EL (cell line): ENCODE data around the gene GPATCH4.
A peak's percentile ranks its signal among the peaks of the same experiment; 100 is the strongest.
"Not testable (repeated sequence)": the region's sequence is repeated elsewhere in the genome, so short reads cannot be mapped to it uniquely, and the experiment has no call there.

Source experiments
- DNase-seq: peaks from one replicate; pipeline ENCODE4 v3.0.0-alpha.2; 2016

The GPATCH4 gene

DNA sequence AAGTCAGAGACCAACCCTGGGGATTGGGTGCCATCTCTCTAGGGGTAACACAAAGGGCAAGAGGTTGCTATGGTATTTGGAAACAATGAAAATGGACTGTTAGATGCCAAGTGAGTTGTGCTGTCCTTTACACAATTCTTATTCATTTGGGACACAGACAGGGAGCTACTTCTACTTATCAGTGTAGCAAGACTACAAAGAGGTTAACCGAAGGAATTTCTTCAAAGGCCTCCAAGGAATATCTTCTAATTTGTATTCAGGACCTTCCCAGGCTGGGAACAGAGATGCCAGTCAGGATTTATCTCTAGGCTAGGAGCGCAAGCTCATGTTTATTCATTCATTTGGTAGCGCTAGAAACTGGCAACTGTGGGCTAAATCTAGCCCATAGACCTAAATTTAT is 7.1 kb downstream of the GPATCH4 start:
- no peak for DNase-seq

DNA sequence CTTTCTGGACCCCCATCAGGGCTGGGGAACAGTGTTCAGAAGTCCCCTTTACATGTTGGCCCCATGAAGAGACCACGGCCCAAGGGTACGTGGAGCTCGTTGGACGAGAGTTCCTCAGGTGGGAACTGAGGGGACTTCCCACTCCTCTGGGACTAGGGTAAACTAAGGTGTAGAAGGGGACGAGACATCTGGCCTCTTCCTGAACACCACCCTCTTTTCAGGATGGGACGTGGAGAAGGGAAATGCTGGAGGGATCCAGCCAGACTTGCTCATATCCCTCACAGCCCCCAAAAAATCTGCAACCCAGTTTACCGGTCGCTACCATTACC is 7.7 kb downstream of the GPATCH4 start:
- no peak for DNase-seq

DNA sequence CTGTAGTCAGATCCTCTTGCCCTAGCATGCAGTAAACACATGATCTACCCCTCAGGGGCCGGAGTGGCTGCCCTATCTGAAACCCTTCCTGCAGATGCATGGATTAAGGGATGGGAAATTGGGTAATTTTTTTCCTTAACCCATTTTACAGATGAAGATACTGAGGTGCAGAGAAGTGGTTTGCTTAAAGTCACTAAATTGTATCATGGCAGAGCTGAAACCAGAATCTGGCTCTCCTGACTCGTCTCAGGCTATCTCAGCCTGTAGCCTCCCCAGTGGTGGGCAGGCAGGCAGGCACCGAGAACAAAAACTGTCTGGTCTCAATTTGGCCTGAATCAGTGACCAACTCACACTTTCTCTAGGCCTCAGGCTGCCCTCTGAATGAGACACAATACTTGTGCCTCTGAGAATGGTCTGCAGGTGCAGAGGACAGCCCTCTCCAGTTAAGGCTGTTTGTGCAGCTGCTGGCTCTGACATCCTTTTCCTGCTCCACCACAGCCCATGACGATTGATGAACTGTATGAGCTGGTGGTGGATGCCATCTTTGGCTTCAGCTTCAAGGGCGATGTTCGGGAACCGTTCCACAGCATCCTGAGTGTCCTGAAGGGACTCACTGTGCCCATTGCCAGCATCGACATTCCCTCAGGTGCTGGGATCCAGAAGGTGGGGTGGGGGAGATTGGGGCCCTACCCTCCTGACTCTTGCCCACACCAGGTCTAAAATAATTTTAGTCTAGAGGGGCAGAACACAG is 8.2 kb downstream of the GPATCH4 start:
- no peak for DNase-seq

DNA sequence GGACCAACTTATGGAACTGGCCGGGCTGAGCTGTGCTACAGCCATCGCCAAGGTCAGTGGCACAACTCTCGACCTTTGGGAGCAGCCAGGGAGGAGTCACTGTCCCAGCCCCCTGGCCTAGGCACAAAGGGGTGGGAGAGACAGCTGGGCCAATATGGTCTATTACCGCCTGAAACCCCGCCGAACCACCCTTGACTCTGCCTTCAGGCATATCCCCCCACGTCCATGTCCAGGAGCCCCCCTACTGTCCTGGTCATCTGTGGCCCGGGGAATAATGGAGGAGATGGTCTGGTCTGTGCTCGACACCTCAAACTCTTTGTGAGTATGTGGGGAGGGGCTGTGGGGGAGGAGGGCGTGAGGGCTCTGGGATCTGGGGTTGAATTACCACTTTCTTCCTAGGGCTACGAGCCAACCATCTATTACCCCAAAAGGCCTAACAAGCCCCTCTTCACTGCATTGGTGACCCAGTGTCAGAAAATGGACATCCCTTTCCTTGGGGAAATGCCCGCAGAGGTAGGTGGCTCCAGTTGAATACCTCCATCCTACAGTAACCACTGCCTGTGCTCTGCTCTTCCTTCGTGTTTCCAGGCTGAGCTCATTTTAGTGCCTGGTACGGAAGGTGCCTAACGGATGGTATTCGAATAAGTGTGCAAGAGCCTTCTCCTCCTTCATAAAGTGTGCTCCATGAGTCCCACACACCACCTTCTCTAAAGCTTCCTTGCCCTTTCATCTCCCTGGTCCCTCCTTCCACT is 8.9 kb downstream of the GPATCH4 start:
- DNase-seq = no peak

DNA sequence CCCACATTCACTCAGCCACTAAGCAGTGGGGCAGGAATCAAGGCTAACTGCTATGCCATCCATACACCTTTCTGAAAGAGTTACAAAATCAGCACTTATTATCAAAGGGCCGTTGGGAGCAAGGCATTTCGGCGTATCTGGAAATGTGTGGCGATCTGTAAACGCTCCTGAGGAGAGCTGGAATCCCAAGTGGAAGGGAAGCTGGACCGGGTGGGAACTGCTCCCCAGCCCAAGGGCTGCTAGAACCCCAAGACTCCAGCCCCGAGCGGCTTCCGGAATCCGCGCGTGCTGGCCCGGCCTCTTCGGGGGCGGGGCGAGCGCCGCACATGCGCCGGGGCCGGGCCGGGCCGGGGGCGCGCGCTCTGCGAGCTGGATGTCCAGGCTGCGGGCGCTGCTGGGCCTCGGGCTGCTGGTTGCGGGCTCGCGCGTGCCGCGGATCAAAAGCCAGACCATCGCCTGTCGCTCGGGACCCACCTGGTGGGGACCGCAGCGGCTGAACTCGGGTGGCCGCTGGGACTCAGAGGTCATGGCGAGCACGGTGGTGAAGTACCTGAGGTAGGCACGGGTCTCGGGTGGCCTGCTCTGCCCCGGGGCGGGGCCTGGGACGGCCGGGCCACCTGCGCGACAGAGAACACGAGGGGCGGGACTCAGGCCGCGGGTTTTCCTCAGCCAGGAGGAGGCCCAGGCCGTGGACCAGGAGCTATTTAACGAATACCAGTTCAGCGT is 9.7 kb downstream of the GPATCH4 start, which contains the start of gene NAXE:
NAXE (plus strand) TSS at position 345 of the 726 bp plus-strand sequence; CDS start at position 374, 29 bp downstream.
- peak; percentile 77 for DNase-seq

DNA sequence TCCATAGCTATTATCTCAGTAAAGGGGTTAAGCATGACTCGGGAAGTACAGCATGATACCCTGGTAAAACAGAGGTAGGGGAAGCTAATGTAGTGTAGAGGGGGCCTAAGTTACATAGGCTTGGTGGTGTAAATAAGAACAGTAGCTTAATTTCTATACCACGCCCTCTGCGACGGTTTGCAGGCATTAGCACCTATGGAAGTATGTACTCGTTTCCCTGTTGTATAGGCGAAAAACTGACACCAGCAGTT is 10.2 kb downstream of the GPATCH4 start:
- DNase-seq = no peak

DNA sequence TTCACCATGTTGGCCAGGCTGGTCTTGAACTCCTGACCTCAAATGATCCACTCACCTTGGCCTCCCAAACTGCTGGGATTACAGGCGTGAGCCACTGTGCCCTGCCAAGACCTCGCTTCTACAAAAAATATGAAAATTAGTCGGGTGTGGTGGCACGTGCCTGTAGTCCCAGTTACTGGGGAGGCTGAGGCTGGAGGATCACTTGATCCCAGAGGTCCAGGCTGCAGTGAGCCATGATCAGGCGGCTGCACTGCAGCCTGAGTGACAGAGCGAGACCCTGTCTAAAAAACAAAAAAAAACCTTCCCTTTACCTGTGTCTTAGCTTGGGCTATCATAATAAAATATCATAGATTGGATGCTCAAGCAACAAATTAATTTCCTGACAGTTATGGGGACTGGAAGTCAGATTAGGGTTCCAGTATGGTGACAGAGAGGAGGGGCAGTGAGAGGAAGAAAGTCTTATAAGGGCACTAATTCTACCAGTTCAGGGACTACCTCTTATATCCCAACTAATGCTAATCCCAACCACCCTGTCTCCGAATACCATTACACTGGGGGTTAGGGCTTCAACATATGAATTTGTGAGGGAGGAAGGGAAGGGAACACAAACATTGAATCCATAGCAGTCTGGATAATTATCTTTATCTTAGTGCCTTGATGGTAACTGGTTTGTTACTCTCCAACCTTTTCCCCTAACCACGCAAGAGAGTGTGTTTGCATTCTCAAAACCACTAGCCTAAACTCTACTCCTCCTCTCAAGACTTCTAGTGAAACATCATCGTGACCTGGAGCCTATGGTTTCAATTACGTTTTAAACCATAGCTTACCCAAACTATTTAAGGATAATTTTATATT is 10.7 kb downstream of the GPATCH4 start:
- no peak for DNase-seq

DNA sequence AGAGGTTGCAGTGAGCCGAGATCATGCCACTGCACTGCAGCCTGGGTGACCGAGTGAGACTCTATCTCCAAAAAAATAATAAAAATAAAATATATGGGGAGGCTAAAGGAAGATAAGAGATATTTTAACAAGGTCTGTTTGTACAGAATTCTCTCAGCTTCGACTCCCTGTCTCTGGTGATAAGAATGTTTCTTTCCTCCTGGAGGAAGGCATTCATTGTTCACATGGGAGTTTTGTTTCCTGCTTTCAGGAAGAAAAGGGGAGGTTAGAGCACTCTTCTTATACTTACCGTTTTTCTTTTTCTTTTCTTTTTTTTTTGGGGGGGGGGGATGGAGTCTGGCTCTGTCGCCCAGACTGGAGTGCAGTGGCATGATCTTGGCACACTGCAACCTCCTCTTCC is 11.7 kb downstream of the GPATCH4 start:
- no peak for DNase-seq

DNA sequence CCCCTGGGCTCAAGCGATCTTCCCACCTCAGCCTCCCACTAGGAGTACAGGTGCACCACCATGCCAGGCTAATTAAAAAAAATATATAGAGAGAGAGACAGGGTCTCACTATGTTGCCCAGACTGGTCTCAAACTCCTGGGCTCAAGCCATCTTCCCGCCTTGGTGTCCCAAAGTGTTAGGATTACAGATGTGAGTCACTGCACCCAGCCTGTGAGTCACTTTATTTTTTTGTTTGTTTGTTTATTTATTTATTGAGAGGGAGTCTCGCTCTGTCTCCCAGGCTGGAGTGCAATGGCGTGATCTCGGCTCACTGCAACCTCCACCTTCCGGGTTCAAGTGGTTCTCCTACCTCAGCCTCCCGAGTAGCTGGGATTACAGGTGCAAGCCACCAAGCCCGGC is 13.4 kb downstream of the GPATCH4 start:
- not testable (repeated sequence) for DNase-seq

DNA sequence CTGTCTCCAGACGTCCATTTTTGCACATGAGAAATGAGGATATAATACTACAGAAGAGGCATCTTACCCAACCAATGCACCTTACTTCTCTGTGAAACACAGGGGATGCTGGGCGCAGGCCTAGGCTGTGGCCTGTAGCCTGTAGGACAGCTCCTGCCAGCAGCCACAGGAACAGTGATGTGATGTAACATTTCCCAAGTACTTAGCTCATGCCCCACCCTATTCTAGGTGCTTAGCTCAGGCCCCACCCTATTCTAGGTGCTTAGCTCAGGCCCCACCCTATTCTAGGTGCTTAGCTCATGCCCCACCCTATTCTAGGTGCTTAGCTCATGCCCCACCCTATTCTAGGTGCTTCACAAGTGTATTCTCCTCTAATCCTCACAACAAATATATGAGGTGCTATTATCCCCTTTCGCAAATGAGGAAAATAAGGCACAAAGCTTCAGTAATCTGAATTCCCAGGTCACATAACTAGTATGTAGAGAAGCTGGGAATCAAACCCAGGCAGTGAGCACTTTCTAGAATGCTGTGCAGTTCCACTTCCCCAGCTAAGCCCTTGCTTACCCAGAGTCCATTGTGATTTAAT is 14.3 kb downstream of the GPATCH4 start:
- DNase-seq = no peak

DNA sequence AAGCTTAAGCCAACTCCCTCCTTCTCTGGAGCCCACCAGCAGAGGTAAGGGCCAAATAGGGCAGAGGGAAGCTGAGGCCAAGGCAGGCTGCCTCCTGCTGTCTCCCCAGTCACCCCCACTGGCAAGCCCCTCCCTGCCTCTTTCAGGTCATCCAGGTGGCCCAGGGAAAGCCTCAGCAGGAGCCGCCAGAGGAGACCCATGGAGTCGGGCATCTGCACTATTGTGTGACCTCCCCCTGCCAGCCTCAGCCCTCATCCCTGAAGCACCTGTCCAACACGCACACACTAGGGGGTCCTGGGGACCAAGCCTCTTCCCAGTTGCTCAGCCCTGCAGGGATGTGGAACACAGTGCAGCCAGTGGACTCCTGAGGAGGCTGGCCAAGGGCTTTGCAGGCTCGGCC is 15.0 kb downstream of the GPATCH4 start:
- no peak for DNase-seq

DNA sequence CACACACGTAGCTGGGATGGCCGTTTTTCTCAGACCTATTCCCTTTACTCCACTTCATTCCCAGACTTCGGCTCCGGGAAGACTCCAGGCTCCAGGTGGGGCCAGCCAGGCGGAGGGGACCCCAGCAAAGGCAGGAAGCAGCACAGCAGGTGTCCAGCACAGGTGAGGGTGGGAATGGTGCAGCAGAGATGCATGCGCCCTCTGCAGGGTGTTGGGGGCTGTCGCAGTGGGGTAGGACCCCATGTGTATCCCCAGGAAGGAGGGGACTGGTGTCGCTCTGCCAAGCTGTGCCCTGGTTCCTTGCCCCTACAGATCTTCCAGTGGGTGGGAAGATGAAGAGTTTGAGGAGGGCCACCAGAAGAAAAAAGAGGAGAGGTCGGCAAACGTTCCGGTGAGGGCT is 16.5 kb downstream of the GPATCH4 start:
- no peak for DNase-seq

DNA sequence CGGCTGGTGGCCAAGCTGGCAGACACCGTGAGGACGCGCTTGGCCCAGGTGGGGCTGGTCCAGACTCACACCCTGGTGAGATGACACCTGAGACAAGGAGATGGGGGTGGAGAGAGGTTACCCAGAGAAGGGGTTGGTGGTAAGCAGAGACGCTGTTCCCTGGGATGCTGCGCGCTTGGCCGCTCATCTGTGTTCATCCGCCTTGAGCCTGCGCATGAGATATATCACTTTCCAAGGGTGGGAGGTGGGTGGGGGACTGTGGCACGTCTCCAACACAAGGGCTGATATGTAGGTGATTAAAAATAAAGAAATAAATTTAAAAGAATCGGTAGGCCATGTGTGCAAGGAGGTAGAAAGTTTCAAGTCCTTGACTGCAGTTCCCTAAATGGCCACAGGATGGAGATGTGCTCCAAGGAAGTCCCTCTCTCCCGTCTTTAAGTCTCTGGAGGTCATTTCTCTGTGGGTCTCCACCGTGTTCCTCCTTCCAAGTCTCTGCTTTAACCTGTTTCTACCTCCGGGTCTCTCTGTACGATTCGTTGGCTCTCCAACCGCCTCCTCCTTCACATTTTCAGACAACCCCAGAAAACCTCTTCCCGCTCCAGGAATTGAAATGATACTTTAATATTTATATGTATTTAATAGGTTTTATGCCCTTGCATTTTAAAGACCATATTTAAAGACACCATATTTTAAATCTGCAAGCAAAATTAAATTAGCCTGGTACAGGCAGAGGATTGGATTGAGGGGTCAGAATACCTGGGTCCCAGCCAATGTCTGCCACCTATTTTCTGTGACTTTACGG is 17.3 kb downstream of the GPATCH4 start:
- DNase-seq = peak; percentile 79

DNA sequence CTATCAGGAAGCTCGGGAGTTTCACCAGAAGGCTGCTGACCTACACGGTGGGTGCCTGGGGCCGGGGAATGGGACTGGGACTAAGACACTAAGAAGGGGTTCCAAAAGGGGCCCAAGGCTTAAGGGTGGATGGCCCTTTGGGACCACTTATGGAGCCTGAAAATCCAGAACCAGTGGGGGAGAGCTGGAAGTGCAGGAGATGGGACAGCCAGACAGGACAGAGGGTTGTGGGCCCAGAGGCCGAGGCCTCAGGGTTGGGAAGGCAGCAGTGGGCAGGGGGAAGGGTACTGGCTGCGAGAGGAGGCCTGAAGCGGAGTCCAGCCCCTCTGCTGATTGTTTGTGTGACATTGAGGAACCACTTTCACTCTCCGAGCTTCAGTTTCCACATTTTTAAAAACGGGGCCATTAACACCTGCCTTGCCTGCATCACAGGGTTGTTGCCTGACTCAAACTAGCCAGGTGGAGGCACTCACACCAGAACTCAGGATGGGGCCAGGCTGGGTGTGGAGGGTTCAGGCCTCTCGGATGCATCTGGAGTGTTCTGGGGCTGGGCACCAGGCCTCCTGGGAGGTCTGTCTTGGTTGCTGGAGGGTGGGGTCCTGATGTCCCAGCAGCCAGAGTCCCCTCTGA is 18.8 kb downstream of the GPATCH4 start:
- DNase-seq = no peak

DNA sequence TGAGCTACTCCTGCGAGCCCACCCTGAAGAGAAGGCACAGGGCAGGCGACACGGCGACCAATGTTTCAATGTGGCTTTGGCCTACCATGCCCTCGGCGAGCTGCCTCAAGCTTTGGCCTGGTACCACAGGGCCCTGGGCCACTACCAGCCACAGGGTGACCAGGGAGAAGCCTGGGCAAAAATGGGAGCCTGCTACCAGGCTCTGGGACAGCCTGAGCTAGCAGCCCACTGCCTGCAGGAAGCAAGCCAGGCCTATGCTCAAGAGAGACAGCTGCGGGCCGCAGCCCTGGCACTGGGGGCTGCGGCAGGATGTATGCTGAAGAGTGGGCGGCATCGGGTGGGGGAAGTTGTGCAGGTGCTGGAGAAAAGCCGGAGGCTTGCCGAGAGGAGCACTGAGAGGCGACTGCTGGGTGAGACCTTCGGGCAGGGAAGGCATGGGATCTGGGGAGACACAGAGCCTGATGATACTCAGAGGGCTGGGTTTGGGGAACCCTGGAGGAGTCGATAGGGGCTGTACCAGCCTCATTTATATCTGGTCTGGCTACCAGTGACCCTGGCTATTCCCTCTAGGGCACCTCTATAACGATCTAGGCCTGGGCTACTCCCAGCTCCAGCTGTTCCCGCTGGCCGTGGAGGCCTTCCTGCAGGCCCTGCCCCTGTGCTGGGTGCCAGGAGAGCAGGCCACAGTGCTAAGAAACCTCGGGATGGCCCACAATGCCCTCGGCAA is 19.5 kb downstream of the GPATCH4 start:
- no peak for DNase-seq

DNA sequence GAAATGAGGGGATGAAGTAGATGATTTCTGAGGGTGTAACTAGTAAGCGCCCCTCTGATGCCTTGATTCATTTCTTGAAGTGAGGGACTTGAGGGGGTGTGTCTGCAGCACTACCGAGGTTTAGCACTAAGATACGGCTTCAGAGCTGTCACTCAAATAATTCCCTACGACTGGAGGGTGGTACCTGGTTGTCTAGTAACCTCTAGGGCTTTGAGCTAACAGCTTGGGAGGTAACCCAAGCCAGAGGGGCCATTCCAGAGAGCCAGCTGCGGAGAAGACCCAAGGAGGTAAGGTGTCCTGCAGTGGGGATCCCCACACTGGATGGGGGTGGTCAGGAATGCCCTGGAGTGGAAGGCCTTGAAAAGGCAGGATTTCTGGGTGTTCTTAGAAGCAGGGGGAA is 21.8 kb downstream of the GPATCH4 start, which contains the start of gene TTC24:
TTC24 (plus strand) TSS at position 252 of the 400 bp plus-strand sequence. CDS start 1,642 bp downstream, outside the sequence.
- no peak for DNase-seq

DNA sequence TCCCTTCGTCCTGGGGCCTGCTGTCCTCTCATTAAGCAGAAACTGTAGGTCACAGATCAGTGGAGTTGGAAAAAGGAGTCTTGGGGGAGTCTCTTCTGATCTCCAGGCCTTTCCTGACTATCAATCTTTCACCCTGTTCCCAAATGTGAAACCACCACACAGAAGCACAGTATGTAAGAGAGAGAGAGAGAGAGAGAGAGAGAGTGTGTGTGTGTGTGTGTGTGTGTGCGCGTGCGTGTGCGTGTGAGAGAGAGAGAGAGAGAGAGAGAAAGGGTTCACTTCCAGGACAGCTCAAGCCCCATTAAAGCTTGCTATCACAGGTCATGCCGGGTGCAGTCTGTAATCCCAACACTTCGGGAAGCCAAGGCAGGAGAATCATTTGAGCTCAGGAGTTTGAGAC is 23.2 kb downstream of the GPATCH4 start:
- DNase-seq = no peak

DNA sequence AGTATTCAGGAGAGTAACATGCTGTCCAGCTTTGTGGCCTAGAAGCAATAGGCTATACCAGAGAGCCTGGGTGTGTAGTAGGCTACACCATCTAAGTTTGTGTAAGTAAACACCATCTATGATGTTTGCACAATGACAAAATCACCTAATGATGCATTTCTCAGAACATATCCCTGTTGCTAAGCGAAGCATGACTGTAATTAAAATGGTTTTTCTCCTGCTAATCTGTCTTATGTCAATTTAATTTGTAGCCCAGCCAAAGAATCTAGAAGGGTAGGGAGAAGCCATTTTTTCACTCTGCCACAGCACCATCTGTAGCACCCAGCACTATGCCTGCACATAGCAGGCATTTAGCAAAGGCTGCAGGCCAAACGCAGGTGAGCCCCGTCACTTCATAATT is 23.7 kb downstream of the GPATCH4 start:
- DNase-seq = no peak

DNA sequence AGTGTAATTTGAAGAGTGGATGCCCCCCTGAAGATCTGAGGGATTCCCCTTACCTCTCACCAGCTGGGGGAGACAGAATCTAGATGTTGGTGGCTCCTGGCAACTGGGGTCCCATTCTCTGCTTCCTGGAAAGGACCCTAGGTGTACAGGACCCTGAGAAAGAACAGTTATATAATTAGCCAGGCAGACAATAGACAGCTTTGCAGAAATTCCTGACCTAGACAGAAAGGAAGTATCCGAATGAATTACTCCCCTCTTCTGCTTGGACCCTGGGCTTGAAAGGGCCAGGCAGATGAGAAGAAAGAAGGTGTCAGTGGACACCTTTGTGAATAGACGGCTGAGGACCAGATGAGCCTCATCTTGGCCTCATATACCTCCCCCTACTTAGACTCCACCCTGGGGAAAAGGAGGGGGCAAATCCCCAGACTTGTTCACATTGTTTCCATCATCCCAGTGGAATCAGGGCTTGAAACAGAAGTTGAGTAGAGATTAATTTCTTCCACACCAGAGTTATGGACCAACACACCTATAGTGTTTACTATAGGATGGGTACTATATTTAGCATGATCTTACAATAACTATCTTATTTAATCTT is 27.1 kb downstream of the GPATCH4 start:
- DNase-seq = no peak

DNA sequence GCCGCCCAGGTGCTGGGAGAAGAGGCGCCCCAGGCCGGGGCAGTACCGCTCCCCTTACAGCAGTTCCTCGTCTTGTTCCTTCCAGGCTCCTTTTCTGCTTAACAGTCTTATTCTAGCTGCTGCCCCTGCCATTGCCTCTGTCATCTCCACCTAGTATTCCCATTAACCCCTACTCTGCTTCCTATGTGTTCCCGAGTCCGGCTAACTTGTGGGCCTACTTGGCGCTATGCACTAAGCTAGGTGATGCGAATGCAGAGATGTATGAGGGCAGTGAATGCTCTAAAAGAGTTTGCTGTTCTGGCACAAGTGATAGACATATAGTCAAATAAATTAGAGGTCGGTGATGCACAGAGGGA is 28.6 kb downstream of the GPATCH4 start:
- no peak for DNase-seq
